Measurements from ENCODE around the gene LCN6. TPM values are rescaled to one million over a fixed set of nuclear protein-coding genes. Genes with fewer than 3 reads are reported as not detected.

Gene LCN6
- total and polyA plus RNA-seq, 2 of the 13 experiments (the other 11 are each of a cell fraction or from before 2014, with no cell fraction given) = not detected

GRCh38 chr9:136792321-136793085 is 44.2 kb upstream of the LCN6 start (continued):
- TF ChIP-seq SETDB1 (CRISPR knock-in tag; IDR thresholded peaks at IDR 0.05; ENCODE audit: borderline replicate concordance) (no peak), MZF1 (CRISPR knock-in tag; IDR thresholded peaks at IDR 0.05; ENCODE audit: borderline replicate concordance) (no peak), POLR2AphosphoS5 (IDR thresholded peaks at IDR 0.05; ENCODE audit: low read depth, low read length) (peak; percentile 39; the same call in 1 of the 2 replicates)
- TF ChIP-seq, protein P1, sequence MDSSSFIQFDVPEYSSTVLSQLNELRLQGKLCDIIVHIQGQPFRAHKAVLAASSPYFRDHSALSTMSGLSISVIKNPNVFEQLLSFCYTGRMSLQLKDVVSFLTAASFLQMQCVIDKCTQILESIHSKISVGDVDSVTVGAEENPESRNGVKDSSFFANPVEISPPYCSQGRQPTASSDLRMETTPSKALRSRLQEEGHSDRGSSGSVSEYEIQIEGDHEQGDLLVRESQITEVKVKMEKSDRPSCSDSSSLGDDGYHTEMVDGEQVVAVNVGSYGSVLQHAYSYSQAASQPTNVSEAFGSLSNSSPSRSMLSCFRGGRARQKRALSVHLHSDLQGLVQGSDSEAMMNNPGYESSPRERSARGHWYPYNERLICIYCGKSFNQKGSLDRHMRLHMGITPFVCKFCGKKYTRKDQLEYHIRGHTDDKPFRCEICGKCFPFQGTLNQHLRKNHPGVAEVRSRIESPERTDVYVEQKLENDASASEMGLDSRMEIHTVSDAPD (CRISPR knock-in tag; IDR thresholded peaks at IDR 0.05) = 0 out of 2 replicates have a peak, but pooled peaks have one; percentile 28

- POLR2A ChIA-PET = interaction anchor here (0.7 to 2.3 kb wide), 2 partner anchors 9 to 16 kb away, joined by 3 to 12 read pairs; partner anchors contain the start of gene RABL6
- intact Hi-C loops (cut with micrococcal nuclease; ENCODE audit: unreplicated experiment) = no loop called here
- Histone ChIP-seq H3K4me1 (ENCODE audit: insufficient read depth, low read length) (peaks cover 82% of the 10 kb centered on the region), H3K9ac (ENCODE audit: insufficient read depth, low read depth, low read length) (peak overlapping the region; percentile 91), H3K4me3 (replicated peaks in 1 of 3; ENCODE audit: insufficient read depth in 1 of 3, low read depth in 2 of 3, low read length in 3 of 3) (peak overlapping the region; percentile 78 to 98 (median 82)), H3K27me3 (ENCODE audit: control insufficient read depth in 1 of 2, insufficient read depth in 2 of 2, low read length in 2 of 2) (no peaks in the 10 kb centered on the region; a peak in 1 of 5 replicates), H3K4me2 (ENCODE audit: low read depth, low read length) (peak overlapping the region; percentile 96), H2AFZ (ENCODE audit: low read length) (no peak overlapping the region), H4K20me1 (ENCODE audit: insufficient read depth, low read length) (no peaks in the 10 kb centered on the region), H3K36me3 (replicated peaks in 1 of 2; ENCODE audit: control insufficient read depth in 1 of 2, insufficient read depth in 2 of 2, low read length in 2 of 2) (0 out of 5 replicates have a peak, but pooled peaks cover 0 to 12% of the 10 kb centered on the region in 2 experiments), H3K79me2 (ENCODE audit: insufficient read depth, low read length) (peaks cover 28% of the 10 kb centered on the region), H3K27ac (ENCODE audit: extremely low read length, insufficient read depth, low read length) (peak overlapping the region; percentile 75), H3K9me3 (ENCODE audit: low read length) (no peaks in the 10 kb centered on the region)
- ATAC-seq (peak; percentile 23), FAIRE-seq (no peak), DNase-seq (ENCODE audit: low spot score) (peak; percentile 47)
- BruUV-seq (replicated peaks) = TSS peak; percentile 40
- CTCF ChIA-PET (ENCODE audit: low intra/inter-chr PET ratio, low total read pairs) = interaction anchor here (0.6 to 1.1 kb wide), 2 partner anchors 16 to 49 kb away, joined by 3 to 4 read pairs; partner anchors contain the start of gene RABL6
- in situ Hi-C loops (cut with HindIII; ENCODE audit: extremely low pct_ligation_motif_present, low pct_unique_long_range_greater_than_20kb) = no loop called here
- 3% methylated on average over 13 of the region's 29 CpGs for WGBS (ENCODE audit: low lambda C conversion rate)
- TF ChIP-seq PHF8 (CRISPR knock-in tag; IDR thresholded peaks at IDR 0.05) (peak; percentile 50), ZBTB44 (CRISPR knock-in tag; IDR thresholded peaks at IDR 0.05) (peak; percentile 68; the same call in 1 of the 2 replicates), GTF3A (CRISPR knock-in tag; conservative IDR thresholded peaks at IDR 0.05) (0 out of 2 replicates have a peak, but pooled peaks have one; percentile 29), ZNF451 (CRISPR knock-in tag; IDR thresholded peaks at IDR 0.05) (peak; percentile 84; the same call in 1 of the 2 replicates), HMGXB4 (CRISPR knock-in tag; IDR thresholded peaks at IDR 0.05; ENCODE audit: borderline replicate concordance in 1 of 2, low read depth in 1 of 2) (peak; percentile 94 to 97), ZNF562 (CRISPR knock-in tag; IDR thresholded peaks at IDR 0.05; ENCODE audit: borderline replicate concordance) (no peak), MTF2 (CRISPR knock-in tag; IDR thresholded peaks at IDR 0.05; ENCODE audit: borderline replicate concordance) (no peak; the same call in 1 of the 2 replicates), MZF1 (CRISPR knock-in tag; IDR thresholded peaks at IDR 0.05; ENCODE audit: borderline replicate concordance) (0 out of 2 replicates have a peak, but pooled peaks have one; percentile 19), ZNF225 (CRISPR knock-in tag; IDR thresholded peaks at IDR 0.05) (0 out of 2 replicates have a peak, but pooled peaks have one; percentile 7), ELF4 (CRISPR knock-in tag; IDR thresholded peaks at IDR 0.05; ENCODE audit: borderline replicate concordance) (0 out of 2 replicates have a peak, but pooled peaks have one; percentile 36), PHF5A (CRISPR knock-in tag; IDR thresholded peaks at IDR 0.05; ENCODE audit: low read depth, unreplicated experiment) (no peak)
Measured at GRCh38 chr9:136791516-136792276, 43.4 kb upstream of the LCN6 start.
